Measurements from ENCODE around the gene USP6.
"Not testable (repeated sequence)": the region's sequence is repeated elsewhere in the genome, so short reads cannot be mapped to it uniquely, and the experiment has no call there.

The USP6 gene

GRCh38 chr17:5122586-5123342 is 6.9 kb downstream of the USP6 start:
- DNase-seq: no peak

- DNase-seq: no peak
These were observed 7.7 kb downstream of the USP6 start for GRCh38 chr17:5123343-5124124.

GRCh38 chr17:5124125-5124760 is 8.4 kb downstream of the USP6 start:
- DNase-seq: not testable (repeated sequence)

- not testable (repeated sequence) for DNase-seq
These were observed 9.1 kb downstream of the USP6 start for GRCh38 chr17:5124896-5125295.

GRCh38 chr17:5126719-5127488 is 11.1 kb downstream of the USP6 start:
- DNase-seq: no peak

- no peak for DNase-seq
These were observed 12.1 kb downstream of the USP6 start for GRCh38 chr17:5127910-5128309.

- DNase-seq: not testable (repeated sequence)
These were observed 12.6 kb downstream of the USP6 start for GRCh38 chr17:5128387-5128786.

- DNase-seq: no peak
These were observed 13.2 kb downstream of the USP6 start for GRCh38 chr17:5128905-5129535.

- DNase-seq: not testable (repeated sequence)
These were observed 13.9 kb downstream of the USP6 start for GRCh38 chr17:5129770-5130169.

GRCh38 chr17:5130261-5130660 is 14.4 kb downstream of the USP6 start:
- DNase-seq: not testable (repeated sequence)

GRCh38 chr17:5130687-5131086 is 14.9 kb downstream of the USP6 start:
- DNase-seq: not testable (repeated sequence)

- DNase-seq: no peak
These were observed 15.4 kb downstream of the USP6 start for GRCh38 chr17:5131146-5131715.

GRCh38 chr17:5131799-5132502 is 16.1 kb downstream of the USP6 start:
- DNase-seq: not testable (repeated sequence)

- DNase-seq: not testable (repeated sequence)
These were observed 16.8 kb downstream of the USP6 start for GRCh38 chr17:5132503-5133225.

- DNase-seq: no peak
These were observed 17.5 kb downstream of the USP6 start for GRCh38 chr17:5133311-5133710.

GRCh38 chr17:5133961-5134360 is 18.1 kb downstream of the USP6 start:
- not testable (repeated sequence) for DNase-seq

- DNase-seq: not testable (repeated sequence)
These were observed 18.7 kb downstream of the USP6 start for GRCh38 chr17:5134571-5134970.

- DNase-seq: not testable (repeated sequence)
These were observed 19.4 kb downstream of the USP6 start for GRCh38 chr17:5135131-5135712.

GRCh38 chr17:5135726-5136579 is 20.1 kb downstream of the USP6 start:
- no peak for DNase-seq

All from activated CD4-positive, alpha-beta T cell treated with anti-CD3 and anti-CD28 coated beads for 48 hours (primary cell).